ACC112 (cell line): Measurements from ENCODE around the gene AQP2.

Source experiments
- H2AFZ ChIP-seq: fragments of 200-600 bp; sonication (generic); one replicate; pipeline ENCODE4 v1.6.0; 2017; ENCODE audit warnings: antibody characterized with exemption, low read length; ENCODE audit not compliant: unreplicated experiment
- H3K27ac ChIP-seq: fragments of 200-600 bp; sonication (generic); 2 replicates; pipeline ENCODE4 v1.5.1; 2014; ENCODE audit warnings: low read depth, mild to moderate bottlenecking, antibody characterized with exemption, low read length, moderate library complexity
- H3K27me3 ChIP-seq: fragments of 200-600 bp; sonication (generic); 2 replicates; pipeline ENCODE4 v1.6.1; 2014; ENCODE audit warnings: mild to moderate bottlenecking, antibody characterized with exemption, low read length, moderate library complexity, mixed read lengths; ENCODE audit not compliant: insufficient read depth
- H3K36me3 ChIP-seq: fragments of 200-600 bp; sonication (generic); 2 replicates; pipeline ENCODE4 v1.6.1; 2016; ENCODE audit warnings: mild to moderate bottlenecking, antibody characterized with exemption, low read length, moderate library complexity, mixed read lengths; ENCODE audit not compliant: insufficient read depth
- H3K4me1 ChIP-seq: fragments of 200-600 bp; sonication (generic); one replicate; pipeline ENCODE4 v1.6.1; 2016; ENCODE audit warnings: low read length, mixed read lengths; ENCODE audit not compliant: insufficient read depth, unreplicated experiment, control insufficient read depth
- H3K4me3 ChIP-seq: fragments of 200-600 bp; sonication (generic); 2 replicates; pipeline ENCODE4 v1.5.1; 2014; ENCODE audit warnings: mild to moderate bottlenecking, low read depth, low read length
- H3K79me2 ChIP-seq: fragments of 200-600 bp; sonication (generic); one replicate; pipeline ENCODE4 v1.6.0; 2016; ENCODE audit warnings: low read length; ENCODE audit not compliant: control insufficient read depth, unreplicated experiment, insufficient read depth

Gene AQP2

DNA sequence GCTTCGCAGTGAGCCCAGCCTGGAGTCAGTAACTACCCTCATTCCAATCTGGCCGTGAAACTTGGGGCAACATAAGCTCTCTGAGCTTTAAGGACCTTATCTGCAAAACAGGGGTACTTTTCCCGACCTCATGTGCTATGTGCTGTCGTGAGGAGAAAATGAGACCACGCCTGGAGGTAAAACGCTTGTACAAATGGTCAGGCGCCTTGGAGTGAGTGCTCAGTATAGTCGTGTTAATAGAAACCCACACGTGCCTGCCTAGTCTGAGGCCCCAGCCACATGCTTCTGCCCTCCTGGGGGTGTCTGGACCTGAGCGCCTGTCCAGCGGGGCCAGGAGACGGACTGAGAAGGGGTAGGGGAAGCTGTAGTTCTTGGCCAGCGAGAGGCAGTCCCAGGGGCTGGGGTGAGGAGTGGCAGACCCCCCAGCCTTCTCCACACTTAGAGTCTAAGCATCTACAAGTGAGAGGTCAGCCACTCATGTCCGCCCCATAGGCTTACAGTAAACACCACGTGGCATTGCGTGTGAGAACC lies 16.0 kb downstream of the AQP2 start:
- Histone ChIP-seq H2AFZ (no peak overlapping the region), H3K27ac (no peak overlapping the region), H3K4me1 (peaks cover 10% of the 10 kb centered on the region), H3K36me3 (no peaks in the 10 kb centered on the region), H3K4me3 (no peak overlapping the region), H3K79me2 (no peaks in the 10 kb centered on the region), H3K27me3 (peaks cover 21% of the 10 kb centered on the region)

- Histone ChIP-seq H3K79me2 (no peaks in the 10 kb centered on the region), H3K27me3 (peaks cover 16% of the 10 kb centered on the region), H3K36me3 (no peaks in the 10 kb centered on the region), H3K4me3 (peak overlapping the region; percentile 69), H3K27ac (no peak overlapping the region), H2AFZ (no peak overlapping the region), H3K4me1 (peaks cover 10% of the 10 kb centered on the region)
These were observed 16.7 kb downstream of the AQP2 start for GRCh38 chr12:49967042-49967776.

GRCh38 chr12:49967777-49968250 lies 17.3 kb downstream of the AQP2 start:
- no peaks in the 10 kb centered on the region for H3K79me2 ChIP-seq
- peaks cover 16% of the 10 kb centered on the region for H3K27me3 ChIP-seq
- no peak overlapping the region for H2AFZ ChIP-seq
- H3K4me3 ChIP-seq, result peak overlapping the region; percentile 69; the same call in 1 of the 2 replicates
- H3K27ac ChIP-seq, result no peak overlapping the region
- no peaks in the 10 kb centered on the region for H3K36me3 ChIP-seq
- peaks cover 6% of the 10 kb centered on the region for H3K4me1 ChIP-seq

DNA sequence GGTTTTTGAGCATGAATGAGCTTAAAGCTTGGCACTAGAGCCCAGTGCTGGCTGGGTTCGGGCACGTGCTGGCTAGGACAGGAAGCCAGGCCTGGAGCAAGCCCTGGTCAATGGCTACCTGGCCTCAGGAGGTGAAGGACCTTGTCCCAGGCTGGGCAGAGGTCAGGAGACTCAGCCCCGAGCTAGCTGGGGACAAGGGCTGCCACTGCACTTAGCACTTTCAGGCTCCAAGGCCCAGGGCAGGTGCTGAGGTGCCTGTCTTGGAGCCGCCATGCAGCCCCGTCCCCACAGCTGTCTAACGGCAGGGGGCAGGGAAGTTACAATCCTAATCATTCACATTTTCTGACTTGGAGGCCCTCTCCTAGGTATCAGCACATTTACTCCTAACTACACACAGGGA lies 17.9 kb downstream of the AQP2 start:
- Histone ChIP-seq H3K79me2 (no peaks in the 10 kb centered on the region), H3K4me1 (peaks cover under 1% of the 10 kb centered on the region), H2AFZ (no peak overlapping the region), H3K27ac (no peak overlapping the region), H3K27me3 (peaks cover 16% of the 10 kb centered on the region), H3K36me3 (no peaks in the 10 kb centered on the region), H3K4me3 (no peak overlapping the region)

DNA sequence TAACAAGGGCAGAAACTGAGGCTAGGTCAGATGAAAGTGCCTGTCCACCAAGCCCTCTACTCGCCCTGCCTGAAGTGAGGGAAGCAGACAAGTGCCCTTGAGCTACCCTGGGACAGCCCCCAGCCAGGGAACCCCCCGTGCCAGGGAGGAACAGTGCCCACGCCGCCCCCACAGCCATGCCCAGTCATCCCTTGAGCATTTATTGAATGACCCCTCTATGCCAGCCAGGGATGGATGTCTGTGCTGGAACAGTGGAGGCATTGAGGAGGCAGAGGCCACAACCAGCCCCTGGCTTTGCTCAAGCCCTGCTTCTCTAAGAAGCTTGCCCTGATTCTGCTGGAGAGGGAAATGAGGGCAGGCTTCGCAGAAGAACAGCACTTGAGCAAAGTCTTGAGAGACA lies 18.5 kb downstream of the AQP2 start:
- H3K4me1 ChIP-seq, result no peaks in the 10 kb centered on the region

GRCh38 chr12:49969651-49970429 lies 19.3 kb downstream of the AQP2 start:
- no peaks in the 10 kb centered on the region for H3K4me1 ChIP-seq
- H3K36me3 ChIP-seq, result no peaks in the 10 kb centered on the region
- H3K27ac ChIP-seq, result no peak overlapping the region
- no peaks in the 10 kb centered on the region for H3K79me2 ChIP-seq
- H3K4me3 ChIP-seq, result no peak overlapping the region
- no peak overlapping the region for H2AFZ ChIP-seq
- H3K27me3 ChIP-seq, result peaks cover 16% of the 10 kb centered on the region

More for the DNA sequence above, 18.5 kb downstream of the AQP2 start:
- H3K79me2 ChIP-seq, result no peaks in the 10 kb centered on the region
- no peak overlapping the region for H3K4me3 ChIP-seq
- peaks cover 16% of the 10 kb centered on the region for H3K27me3 ChIP-seq
- H3K36me3 ChIP-seq, result no peaks in the 10 kb centered on the region
- H3K27ac ChIP-seq, result no peak overlapping the region
- no peak overlapping the region for H2AFZ ChIP-seq

DNA sequence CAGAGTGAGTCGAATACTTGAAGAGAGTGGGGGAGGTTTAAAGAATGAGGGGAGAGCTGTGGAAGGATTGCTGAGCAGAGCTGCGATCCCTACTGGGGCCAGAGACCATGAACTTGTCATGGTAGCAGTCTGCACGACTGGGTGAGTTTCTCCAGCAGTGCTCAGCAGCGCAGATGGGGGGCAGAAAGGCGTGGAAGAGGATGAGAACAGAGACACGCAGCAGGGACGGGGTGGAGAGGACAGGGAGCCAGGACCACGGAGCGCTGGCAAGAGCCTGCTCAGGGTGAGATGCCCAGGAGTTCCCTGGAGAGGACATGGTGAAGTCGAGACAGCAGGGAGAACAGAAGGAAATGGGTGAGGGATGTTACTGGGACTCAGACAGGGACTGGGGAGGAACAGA lies 20.1 kb downstream of the AQP2 start:
- Histone ChIP-seq H3K4me1 (no peaks in the 10 kb centered on the region), H3K4me3 (no peak overlapping the region), H3K27ac (no peak overlapping the region), H3K27me3 (peaks cover 16% of the 10 kb centered on the region), H3K36me3 (no peaks in the 10 kb centered on the region), H2AFZ (no peak overlapping the region), H3K79me2 (no peaks in the 10 kb centered on the region)

DNA sequence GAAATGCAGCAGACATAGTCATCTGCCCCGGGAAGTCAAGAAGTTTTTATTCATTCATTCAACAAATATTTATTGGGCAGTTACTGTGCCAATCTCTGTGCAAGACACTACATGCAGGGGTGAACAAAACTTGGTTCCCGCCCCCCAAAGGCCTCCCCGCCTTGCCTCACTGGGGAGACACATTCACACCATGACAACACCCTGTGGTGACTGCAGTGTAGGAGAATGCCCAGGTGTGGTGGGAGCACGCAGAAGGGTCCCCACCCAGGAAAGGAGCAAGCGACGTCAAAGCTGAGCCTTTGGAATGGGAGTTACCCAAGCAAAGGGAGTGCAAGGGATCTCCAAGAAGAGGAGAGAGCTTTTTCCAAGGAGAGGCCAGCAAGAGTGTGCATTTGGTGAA lies 20.6 kb downstream of the AQP2 start:
- Histone ChIP-seq H3K27ac (no peak overlapping the region), H2AFZ (no peak overlapping the region), H3K36me3 (no peaks in the 10 kb centered on the region), H3K79me2 (no peaks in the 10 kb centered on the region), H3K4me1 (no peaks in the 10 kb centered on the region), H3K27me3 (peaks cover 16% of the 10 kb centered on the region), H3K4me3 (no peak overlapping the region)

DNA sequence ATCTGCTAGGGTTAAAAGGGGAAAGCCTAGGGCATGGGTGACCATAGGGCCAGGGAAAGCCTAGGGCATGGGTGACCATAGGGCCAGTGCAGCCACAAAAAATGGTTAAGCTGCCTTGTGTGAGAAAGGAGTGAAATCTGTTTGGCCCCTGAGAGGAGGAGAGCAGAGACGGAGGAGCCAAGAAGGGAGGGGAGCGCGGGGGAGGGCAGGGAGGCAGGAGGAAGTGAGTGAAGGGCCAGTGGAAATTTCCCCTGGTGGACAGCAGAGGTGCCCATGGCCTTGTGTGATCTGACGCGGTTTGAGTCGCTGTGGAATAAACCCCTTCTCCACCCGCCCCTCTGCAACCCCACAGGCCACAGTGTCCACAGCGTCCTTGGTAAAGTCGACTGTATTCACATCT lies 21.6 kb downstream of the AQP2 start:
- peaks cover 16% of the 10 kb centered on the region for H3K27me3 ChIP-seq
- no peaks in the 10 kb centered on the region for H3K4me1 ChIP-seq
- H3K4me3 ChIP-seq, result no peak overlapping the region
- H2AFZ ChIP-seq, result no peak overlapping the region
- H3K79me2 ChIP-seq, result no peaks in the 10 kb centered on the region
- no peak overlapping the region for H3K27ac ChIP-seq
- no peaks in the 10 kb centered on the region for H3K36me3 ChIP-seq

DNA sequence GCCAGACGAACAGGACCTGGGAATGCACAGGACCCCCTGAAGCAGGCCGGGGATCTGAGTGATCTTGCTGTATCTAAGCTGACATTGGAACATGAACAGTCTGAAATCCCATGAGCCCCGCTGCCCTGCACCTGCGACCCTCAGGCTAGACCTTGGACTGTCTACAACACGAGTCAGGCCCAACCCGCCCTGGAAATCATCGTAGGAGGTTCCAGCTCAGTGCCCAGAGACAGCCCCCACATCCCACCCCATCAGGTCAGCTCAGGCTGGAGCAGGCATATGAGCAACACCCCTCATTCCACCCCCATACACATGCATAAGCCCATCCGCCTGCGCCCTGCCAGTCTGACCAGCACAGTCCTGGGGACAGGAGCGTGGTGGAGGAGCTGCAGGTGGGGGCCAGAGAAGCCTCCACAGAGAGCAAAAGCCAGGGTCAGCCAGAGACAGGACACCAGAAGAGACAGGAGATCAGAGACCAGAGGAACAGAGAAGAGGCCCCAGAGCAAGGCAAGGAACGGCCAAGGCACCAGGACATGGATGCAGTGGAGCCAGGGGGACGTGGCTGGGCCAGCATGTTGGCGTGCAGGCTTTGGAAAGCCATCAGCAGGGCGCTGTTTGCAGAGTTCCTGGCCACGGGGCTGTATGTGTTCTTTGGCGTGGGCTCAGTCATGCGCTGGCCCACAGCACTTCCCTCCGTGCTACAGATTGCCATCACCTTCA lies 22.3 kb downstream of the AQP2 start, which contains the start of gene AQP6:
AQP6 (plus strand) TSS at position 307 of the 720 bp plus-strand sequence; CDS start at position 534, 227 bp downstream.
- no peaks in the 10 kb centered on the region for H3K36me3 ChIP-seq
- no peak within 1 kb of the TSS for H3K4me3 ChIP-seq
- no peaks in the 10 kb centered on the region for H3K79me2 ChIP-seq
- no peak within 1 kb of the TSS for H3K27ac ChIP-seq
- no peaks in the 10 kb centered on the region for H3K4me1 ChIP-seq
- H2AFZ ChIP-seq, result no peak within 1 kb of the TSS
- H3K27me3 ChIP-seq, result peaks cover 16% of the 10 kb centered on the region
